ENCODE results near the gene PGBD4.
A peak's percentile ranks its signal among the peaks of the same experiment; 100 is the strongest.

Gene PGBD4

GRCh38 chr15:34101366-34102174 lies at the start of gene PGBD4, which contains the start of gene EMC7:
Gene PGBD4, plus strand, starts transcription at chr15:34102083. Its CDS starts 449 bp downstream, at chr15:34102532.
Gene EMC7, minus strand, starts transcription at chr15:34101862. Its CDS starts 23 bp downstream, at chr15:34101839.
- Histone ChIP-seq H3K9ac (ENCODE audit: low read depth, low read length) (peak within 1 kb of the TSS; percentile 82), H3K36me3 (ENCODE audit: control insufficient read depth, insufficient read depth, low read length) (no peaks in the 10 kb centered on the region), H3K27me3 (ENCODE audit: control insufficient read depth, insufficient read depth, low read length) (no peaks in the 10 kb centered on the region), H3K9me3 (ENCODE audit: control insufficient read depth, insufficient read depth, low read length) (no peaks in the 10 kb centered on the region), H3K4me3 (ENCODE audit: low read depth, low read length) (peak within 1 kb of the TSS; percentile 92), H3K4me1 (ENCODE audit: control insufficient read depth, insufficient read depth, low read length) (no peaks in the 10 kb centered on the region)

GRCh38 chr15:34054081-34054707 lies 47.7 kb upstream of the PGBD4 start:
- Histone ChIP-seq H3K36me3 (ENCODE audit: control insufficient read depth, insufficient read depth, low read length) (no peaks in the 10 kb centered on the region), H3K9ac (ENCODE audit: low read depth, low read length) (no peak overlapping the region), H3K27me3 (ENCODE audit: control insufficient read depth, insufficient read depth, low read length) (no peaks in the 10 kb centered on the region), H3K4me3 (ENCODE audit: low read depth, low read length) (no peak overlapping the region), H3K9me3 (ENCODE audit: control insufficient read depth, insufficient read depth, low read length) (no peaks in the 10 kb centered on the region), H3K4me1 (ENCODE audit: control insufficient read depth, insufficient read depth, low read length) (no peaks in the 10 kb centered on the region)

GRCh38 chr15:34055868-34056595 lies 45.9 kb upstream of the PGBD4 start:
- Histone ChIP-seq H3K4me1 (ENCODE audit: control insufficient read depth, insufficient read depth, low read length) (no peaks in the 10 kb centered on the region), H3K9me3 (ENCODE audit: control insufficient read depth, insufficient read depth, low read length) (no peaks in the 10 kb centered on the region), H3K4me3 (ENCODE audit: low read depth, low read length) (no peak overlapping the region), H3K9ac (ENCODE audit: low read depth, low read length) (no peak overlapping the region), H3K27me3 (ENCODE audit: control insufficient read depth, insufficient read depth, low read length) (no peaks in the 10 kb centered on the region), H3K36me3 (ENCODE audit: control insufficient read depth, insufficient read depth, low read length) (no peaks in the 10 kb centered on the region)

- Histone ChIP-seq H3K27me3 (ENCODE audit: control insufficient read depth, insufficient read depth, low read length) (no peaks in the 10 kb centered on the region), H3K4me3 (ENCODE audit: low read depth, low read length) (no peak overlapping the region), H3K36me3 (ENCODE audit: control insufficient read depth, insufficient read depth, low read length) (no peaks in the 10 kb centered on the region), H3K9ac (ENCODE audit: low read depth, low read length) (no peak overlapping the region), H3K9me3 (ENCODE audit: control insufficient read depth, insufficient read depth, low read length) (no peaks in the 10 kb centered on the region), H3K4me1 (ENCODE audit: control insufficient read depth, insufficient read depth, low read length) (no peaks in the 10 kb centered on the region)
Measured at GRCh38 chr15:34056911-34057310, 45.0 kb upstream of the PGBD4 start.

- no peaks in the 10 kb centered on the region for H3K9me3 ChIP-seq (ENCODE audit: control insufficient read depth, insufficient read depth, low read length)
- H3K9ac ChIP-seq (ENCODE audit: low read depth, low read length), result no peak overlapping the region
- H3K4me1 ChIP-seq (ENCODE audit: control insufficient read depth, insufficient read depth, low read length), result no peaks in the 10 kb centered on the region
- H3K36me3 ChIP-seq (ENCODE audit: control insufficient read depth, insufficient read depth, low read length), result no peaks in the 10 kb centered on the region
- no peaks in the 10 kb centered on the region for H3K27me3 ChIP-seq (ENCODE audit: control insufficient read depth, insufficient read depth, low read length)
- H3K4me3 ChIP-seq (ENCODE audit: low read depth, low read length), result no peak overlapping the region
Measured at GRCh38 chr15:34059476-34059875, 42.4 kb upstream of the PGBD4 start.

- H3K36me3 ChIP-seq (ENCODE audit: control insufficient read depth, insufficient read depth, low read length), result no peaks in the 10 kb centered on the region
- H3K27me3 ChIP-seq (ENCODE audit: control insufficient read depth, insufficient read depth, low read length), result no peaks in the 10 kb centered on the region
- no peak overlapping the region for H3K4me3 ChIP-seq (ENCODE audit: low read depth, low read length)
- no peaks in the 10 kb centered on the region for H3K9me3 ChIP-seq (ENCODE audit: control insufficient read depth, insufficient read depth, low read length)
- no peak overlapping the region for H3K9ac ChIP-seq (ENCODE audit: low read depth, low read length)
- no peaks in the 10 kb centered on the region for H3K4me1 ChIP-seq (ENCODE audit: control insufficient read depth, insufficient read depth, low read length)
Measured at GRCh38 chr15:34059946-34060345, 41.9 kb upstream of the PGBD4 start.

- Histone ChIP-seq H3K9ac (ENCODE audit: low read depth, low read length) (no peak overlapping the region), H3K36me3 (ENCODE audit: control insufficient read depth, insufficient read depth, low read length) (no peaks in the 10 kb centered on the region), H3K4me3 (ENCODE audit: low read depth, low read length) (no peak overlapping the region), H3K4me1 (ENCODE audit: control insufficient read depth, insufficient read depth, low read length) (no peaks in the 10 kb centered on the region), H3K27me3 (ENCODE audit: control insufficient read depth, insufficient read depth, low read length) (no peaks in the 10 kb centered on the region), H3K9me3 (ENCODE audit: control insufficient read depth, insufficient read depth, low read length) (no peaks in the 10 kb centered on the region)
Measured at GRCh38 chr15:34064438-34064837, 37.4 kb upstream of the PGBD4 start.

- H3K27me3 ChIP-seq (ENCODE audit: control insufficient read depth, insufficient read depth, low read length), result no peaks in the 10 kb centered on the region
- H3K9ac ChIP-seq (ENCODE audit: low read depth, low read length), result no peak overlapping the region
- no peaks in the 10 kb centered on the region for H3K36me3 ChIP-seq (ENCODE audit: control insufficient read depth, insufficient read depth, low read length)
- H3K4me1 ChIP-seq (ENCODE audit: control insufficient read depth, insufficient read depth, low read length), result no peaks in the 10 kb centered on the region
- no peak overlapping the region for H3K4me3 ChIP-seq (ENCODE audit: low read depth, low read length)
- no peaks in the 10 kb centered on the region for H3K9me3 ChIP-seq (ENCODE audit: control insufficient read depth, insufficient read depth, low read length)
Measured at GRCh38 chr15:34065261-34065660, 36.6 kb upstream of the PGBD4 start.

- Histone ChIP-seq H3K27me3 (ENCODE audit: control insufficient read depth, insufficient read depth, low read length) (no peaks in the 10 kb centered on the region), H3K36me3 (ENCODE audit: control insufficient read depth, insufficient read depth, low read length) (no peaks in the 10 kb centered on the region), H3K4me1 (ENCODE audit: control insufficient read depth, insufficient read depth, low read length) (no peaks in the 10 kb centered on the region), H3K9me3 (ENCODE audit: control insufficient read depth, insufficient read depth, low read length) (no peaks in the 10 kb centered on the region), H3K9ac (ENCODE audit: low read depth, low read length) (no peak overlapping the region), H3K4me3 (ENCODE audit: low read depth, low read length) (no peak overlapping the region)
Measured at GRCh38 chr15:34065941-34066340, 35.9 kb upstream of the PGBD4 start.

- H3K36me3 ChIP-seq (ENCODE audit: control insufficient read depth, insufficient read depth, low read length), result no peaks in the 10 kb centered on the region
- H3K27me3 ChIP-seq (ENCODE audit: control insufficient read depth, insufficient read depth, low read length), result no peaks in the 10 kb centered on the region
- H3K9me3 ChIP-seq (ENCODE audit: control insufficient read depth, insufficient read depth, low read length), result no peaks in the 10 kb centered on the region
- H3K9ac ChIP-seq (ENCODE audit: low read depth, low read length), result no peak overlapping the region
- H3K4me1 ChIP-seq (ENCODE audit: control insufficient read depth, insufficient read depth, low read length), result no peaks in the 10 kb centered on the region
- H3K4me3 ChIP-seq (ENCODE audit: low read depth, low read length), result no peak overlapping the region
Measured at GRCh38 chr15:34070003-34070402, 31.9 kb upstream of the PGBD4 start.

- H3K27me3 ChIP-seq (ENCODE audit: control insufficient read depth, insufficient read depth, low read length), result no peaks in the 10 kb centered on the region
- no peaks in the 10 kb centered on the region for H3K4me1 ChIP-seq (ENCODE audit: control insufficient read depth, insufficient read depth, low read length)
- no peaks in the 10 kb centered on the region for H3K9me3 ChIP-seq (ENCODE audit: control insufficient read depth, insufficient read depth, low read length)
- H3K36me3 ChIP-seq (ENCODE audit: control insufficient read depth, insufficient read depth, low read length), result no peaks in the 10 kb centered on the region
- H3K9ac ChIP-seq (ENCODE audit: low read depth, low read length), result no peak overlapping the region
- no peak overlapping the region for H3K4me3 ChIP-seq (ENCODE audit: low read depth, low read length)
Measured at GRCh38 chr15:34076785-34077184, 25.1 kb upstream of the PGBD4 start.

All from iPS-15b (cell line).